Mammary epithelial cell (primary cell): ENCODE measurements around the gene PHLPP1.

Experiments
- CTCF ChIP-seq, 2 donors: IDR thresholded peaks in 1 of 2; conservative IDR thresholded peaks in 1 of 2; 2 replicates each; pipeline ENCODE4 v1.5.1; 2011 to 2012; ENCODE audit warnings: inconsistent platforms in 2 of 2, low read length in 2 of 2, mild to moderate bottlenecking in 2 of 2, control low read depth in 1 of 2, low read depth in 1 of 2; ENCODE audit not compliant: insufficient read depth in 1 of 2; ENCODE audit errors: extremely low read depth in 1 of 2
- EZH2 ChIP-seq: IDR thresholded peaks from 2 replicates; pipeline ENCODE4 v1.6.1; 2012; ENCODE audit warnings: low read length, inconsistent platforms, borderline replicate concordance

GRCh38 chr18:62683935-62684334 lies 31.4 kb upstream of the PHLPP1 start:
- TF ChIP-seq CTCF (conservative IDR thresholded peaks at IDR 0.05 in 1 of 2, IDR thresholded peaks at IDR 0.05 in 1 of 2; ENCODE audit: extremely low read depth in 1 of 2, insufficient read depth in 1 of 2, low read depth in 1 of 2, low read length in 2 of 2) (no peak), EZH2 (no peak)
